ENCODE results near the gene ZIC4.

ZIC4 gene

DNA sequence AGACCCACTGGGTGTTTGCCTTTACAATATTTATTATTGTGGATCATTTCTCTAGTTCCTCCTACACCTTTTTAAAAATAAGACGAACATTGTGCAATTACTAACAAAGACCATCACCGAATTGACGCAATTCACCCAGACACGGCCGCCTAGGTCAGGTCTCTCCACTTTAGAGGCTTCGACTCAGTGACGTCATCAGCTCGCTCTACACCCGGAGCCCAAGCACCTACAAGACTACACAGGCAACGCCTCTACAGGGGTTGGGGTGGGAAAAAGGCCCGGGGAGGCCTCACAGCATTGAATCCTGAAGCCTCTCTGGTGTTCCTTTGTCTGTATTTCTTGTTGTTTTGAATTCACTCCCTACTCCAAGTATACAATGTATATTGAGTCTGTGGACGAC lies 16.6 kb downstream of the ZIC4 start:
- no peak for DNase-seq (ENCODE audit: low spot score)

DNA sequence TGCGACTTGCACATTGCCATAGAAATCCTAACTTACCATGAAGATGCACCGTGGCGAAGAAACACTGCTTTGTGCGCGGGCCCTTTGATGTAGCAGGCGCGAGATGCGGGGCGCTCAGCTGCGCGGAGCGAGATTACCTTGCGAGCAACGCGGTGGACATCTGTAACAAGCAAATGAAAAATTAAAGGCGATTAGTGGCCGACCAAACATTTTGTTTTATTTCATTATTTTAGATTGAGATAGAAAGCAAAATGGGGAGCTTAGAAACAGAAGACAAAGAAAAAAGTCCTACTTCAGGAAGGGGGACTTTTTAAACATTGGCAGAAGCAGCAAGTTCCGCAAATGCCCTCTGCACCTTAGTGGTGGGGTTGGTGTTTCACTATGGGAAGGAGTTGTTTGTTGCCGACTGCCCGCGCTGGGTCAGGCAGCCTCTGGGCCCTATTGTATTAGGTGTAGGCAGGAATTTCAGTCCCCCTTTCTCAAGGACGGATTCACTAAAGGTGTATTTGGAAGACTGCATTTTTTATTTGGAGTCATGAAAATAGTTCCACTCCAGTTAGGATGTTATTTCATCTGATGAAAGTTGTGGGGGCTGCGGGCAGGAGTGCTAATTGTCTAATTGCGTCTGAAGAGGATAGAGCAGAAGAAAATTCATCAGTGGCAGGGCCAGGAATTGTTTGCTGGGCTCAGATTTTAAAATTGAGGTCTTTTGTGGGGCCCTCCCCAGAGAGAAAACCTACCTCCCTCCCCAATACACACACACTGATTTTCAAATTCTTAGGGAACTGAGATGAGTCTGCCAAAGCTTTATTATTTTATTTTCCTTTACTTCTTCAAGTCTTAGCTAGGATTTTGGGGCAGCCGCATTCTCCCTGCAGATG lies 17.4 kb downstream of the ZIC4 start:
- no peak for DNase-seq (ENCODE audit: low spot score)

DNA sequence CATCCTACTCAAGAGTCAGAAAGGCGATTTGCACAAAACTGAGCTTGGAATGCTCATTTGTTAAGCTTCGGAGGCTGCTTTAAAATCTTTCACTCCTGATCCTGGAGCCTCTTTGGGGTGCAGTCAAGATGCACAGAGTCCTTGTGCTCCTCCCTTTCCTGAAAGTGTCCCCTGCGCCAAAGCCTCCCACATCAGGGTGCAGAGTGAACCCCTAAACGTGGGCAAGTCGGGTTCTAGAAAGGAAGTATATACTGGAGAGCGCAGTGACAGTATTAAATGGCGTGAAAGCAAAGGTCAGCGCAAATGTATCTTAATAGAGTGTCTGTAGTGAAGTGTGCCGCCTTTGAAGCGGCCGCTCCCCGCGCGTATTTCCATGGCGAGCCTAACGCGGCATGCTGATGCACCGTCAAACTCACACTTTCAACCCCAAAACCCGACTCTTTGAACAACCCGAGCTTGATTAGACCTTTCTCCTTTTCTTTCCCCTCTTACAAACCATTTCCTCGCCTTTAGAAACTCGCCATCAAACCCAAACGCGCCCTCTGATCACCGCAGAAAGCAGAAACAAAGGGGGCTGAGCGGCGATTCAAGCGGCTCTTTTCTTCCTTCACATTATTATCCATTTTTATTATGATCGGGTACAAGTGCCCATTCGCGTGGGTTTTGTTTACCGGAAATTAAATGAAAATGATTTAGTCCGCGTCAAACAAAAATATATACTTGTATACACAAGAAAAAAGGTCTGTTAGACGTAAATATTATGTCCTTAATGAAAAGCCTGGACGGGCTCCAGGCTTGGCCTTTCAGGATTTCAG lies 18.3 kb downstream of the ZIC4 start:
- DNase-seq (ENCODE audit: low spot score) = no peak

DNA sequence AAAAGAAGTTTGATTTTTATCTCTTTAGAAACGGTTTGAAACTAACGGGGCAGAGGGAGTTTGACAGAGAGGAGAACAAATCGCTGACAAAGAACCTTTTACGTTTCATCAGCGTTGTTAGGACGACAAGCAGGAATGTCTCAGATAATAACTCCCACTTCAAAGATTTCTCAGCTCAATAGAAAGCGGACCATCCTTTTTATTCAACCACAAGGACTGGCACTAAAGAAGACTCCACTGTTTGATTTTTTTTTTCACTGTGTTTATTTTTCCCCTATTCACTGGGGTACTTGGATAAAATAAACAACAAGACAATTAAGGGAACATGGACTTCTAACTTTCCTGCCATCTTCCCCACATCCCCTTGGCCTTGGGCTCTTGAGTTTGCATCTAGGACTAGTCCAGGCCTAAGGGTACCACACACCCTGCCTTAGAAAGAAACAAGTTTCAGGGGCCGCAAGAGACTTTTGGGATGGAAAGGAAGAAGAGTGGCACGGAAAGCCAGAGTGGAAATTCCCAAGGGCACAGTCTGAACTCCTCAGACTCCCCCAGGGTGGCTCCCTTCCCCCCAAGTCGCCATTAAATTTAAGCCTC lies 19.0 kb downstream of the ZIC4 start:
- DNase-seq (ENCODE audit: low spot score) = no peak

DNA sequence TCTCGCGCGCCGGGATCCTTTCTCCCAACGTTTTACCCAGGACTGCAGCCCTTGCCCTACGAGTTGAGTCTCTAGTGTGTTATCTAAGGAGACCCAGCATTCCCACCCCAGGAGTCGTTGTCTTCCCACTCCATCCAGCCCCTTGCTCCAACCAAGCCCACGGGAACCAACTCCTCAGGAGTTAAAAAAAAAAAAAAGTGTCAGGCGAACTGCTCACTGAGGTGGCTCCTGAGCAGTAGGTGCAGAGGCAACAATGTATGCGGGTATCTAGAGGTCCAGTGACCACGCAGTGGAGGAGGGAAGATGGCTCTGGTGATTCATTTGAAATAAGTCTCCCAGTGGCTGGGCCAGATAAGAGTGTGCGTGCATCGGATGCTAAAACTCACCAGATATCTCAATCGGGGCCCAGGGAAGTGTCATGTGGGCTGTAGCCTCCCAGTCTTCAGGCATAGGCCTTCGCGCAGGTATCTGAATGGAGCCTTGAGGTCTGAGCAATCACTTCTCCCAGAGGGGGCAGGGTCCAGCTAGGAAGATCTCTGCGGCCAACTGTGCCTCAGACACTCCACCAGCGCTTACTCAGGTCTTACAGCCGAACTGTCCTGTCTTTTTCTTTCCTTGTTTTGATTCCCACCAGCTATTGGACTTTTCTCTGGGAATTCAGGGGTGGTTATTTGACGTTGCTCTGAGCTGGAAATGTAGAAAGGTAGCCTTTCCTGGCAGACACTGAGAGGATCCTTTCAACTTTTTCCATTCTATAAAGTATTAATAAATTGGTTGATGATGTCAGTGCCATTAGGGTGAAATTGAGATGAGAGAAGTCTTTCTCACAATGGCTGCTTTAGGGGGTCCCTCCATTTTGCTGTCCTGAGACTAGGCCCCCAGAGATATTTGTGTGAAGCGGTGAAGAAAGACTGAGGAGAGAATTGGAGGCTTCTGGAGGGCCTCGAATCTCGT lies 21.0 kb downstream of the ZIC4 start:
- DNase-seq (ENCODE audit: low spot score) = no peak

DNA sequence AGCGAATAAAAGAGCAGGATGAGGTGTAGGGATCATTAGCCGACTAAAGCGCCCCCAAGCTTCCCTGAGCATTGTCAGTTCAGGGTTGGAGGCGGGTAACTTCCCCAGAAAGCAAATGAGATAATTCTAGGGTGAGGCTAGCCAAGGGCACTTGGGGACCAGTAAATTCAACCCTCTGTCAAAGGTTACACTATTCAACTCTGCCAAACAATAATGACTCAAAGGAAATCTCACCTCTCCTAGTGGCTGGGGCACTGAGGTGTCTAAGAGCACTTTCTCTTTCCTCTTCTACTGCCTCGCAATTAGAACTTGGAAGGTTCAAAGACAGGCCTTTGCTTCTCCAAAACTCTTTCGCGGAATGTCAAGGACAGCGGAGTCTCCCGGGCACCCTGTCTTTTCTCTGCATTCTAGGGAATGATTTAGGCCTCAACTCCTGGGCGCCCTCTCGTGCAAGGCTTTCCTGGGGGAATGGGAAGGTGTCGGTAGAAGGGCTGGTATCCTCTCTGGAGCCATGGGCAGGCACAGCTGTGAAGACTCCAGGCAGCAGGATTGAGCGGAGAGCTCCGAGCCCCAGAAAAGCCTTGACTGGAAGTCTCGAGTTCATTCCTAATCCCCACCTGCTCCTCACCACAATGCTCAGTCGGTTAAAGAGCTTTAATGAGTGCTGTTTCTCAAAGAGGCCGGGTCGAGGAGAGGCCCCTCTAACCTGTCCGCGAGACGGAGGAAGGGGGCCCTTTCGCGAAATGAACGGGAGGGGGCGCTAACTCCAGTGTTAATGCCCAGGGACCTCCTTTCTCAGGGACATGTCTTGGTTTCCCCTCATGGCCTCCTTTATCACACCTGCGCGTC lies 21.9 kb downstream of the ZIC4 start:
- DNase-seq (ENCODE audit: low spot score) = no peak

DNA sequence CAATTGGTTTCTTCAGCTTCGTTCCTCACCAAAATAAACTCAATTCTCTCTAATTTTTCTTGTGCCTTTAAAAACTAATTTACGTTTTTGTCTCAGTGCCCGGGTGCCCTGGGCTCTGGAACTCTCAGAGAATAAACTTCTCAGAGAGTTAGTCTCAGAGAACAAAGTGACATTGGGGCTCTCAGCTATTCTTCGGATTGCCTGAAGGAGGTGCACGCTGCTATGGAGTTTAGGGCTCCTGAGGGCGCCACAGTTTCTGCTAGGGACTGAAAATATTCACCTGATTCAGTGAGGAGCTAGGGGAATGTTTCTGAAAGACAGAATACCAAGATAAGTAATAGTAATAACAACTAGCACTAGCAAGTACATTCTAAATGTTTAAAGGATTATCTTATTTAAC lies 22.7 kb downstream of the ZIC4 start:
- DNase-seq (ENCODE audit: low spot score) = no peak

DNA sequence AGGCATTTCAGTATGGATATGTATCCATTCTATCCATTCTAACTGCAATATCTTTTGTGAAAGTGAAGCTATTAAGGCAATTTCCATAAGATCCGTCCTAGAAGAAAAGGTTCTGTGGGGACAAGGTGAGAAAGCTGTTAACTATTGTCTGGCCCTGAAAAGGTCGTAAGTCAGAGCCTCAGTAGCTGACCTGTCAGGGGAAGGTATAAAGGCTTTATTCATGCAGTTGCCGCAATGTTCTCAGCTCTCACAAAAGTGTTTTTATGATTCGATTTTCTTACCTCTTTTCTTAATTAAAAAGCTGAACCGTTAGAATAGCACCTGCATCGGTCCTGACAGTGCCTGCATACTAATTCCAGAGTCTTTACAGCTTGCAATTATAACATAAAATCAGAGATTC lies 24.7 kb downstream of the ZIC4 start:
- no peak for DNase-seq (ENCODE audit: low spot score)

DNA sequence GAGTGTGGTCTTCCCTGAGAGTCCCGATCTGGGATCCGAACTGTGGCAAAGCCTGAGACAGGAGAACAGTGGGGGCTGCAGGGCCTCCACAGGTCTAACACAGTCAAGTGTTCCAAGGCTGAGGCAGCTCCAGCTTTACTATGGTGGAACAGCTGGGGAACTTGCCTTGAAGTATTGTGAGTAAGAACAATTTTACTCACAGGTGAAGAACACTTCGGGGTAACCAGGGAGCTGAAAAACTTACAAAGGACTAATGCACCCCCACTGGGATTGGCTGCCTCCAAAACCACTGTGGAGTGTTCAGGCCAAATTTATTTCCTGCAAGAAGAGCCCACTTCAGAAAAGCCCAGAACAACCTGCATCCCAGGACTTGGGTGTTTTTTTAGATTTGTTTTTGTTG lies 25.4 kb downstream of the ZIC4 start:
- no peak for DNase-seq (ENCODE audit: low spot score)

DNA sequence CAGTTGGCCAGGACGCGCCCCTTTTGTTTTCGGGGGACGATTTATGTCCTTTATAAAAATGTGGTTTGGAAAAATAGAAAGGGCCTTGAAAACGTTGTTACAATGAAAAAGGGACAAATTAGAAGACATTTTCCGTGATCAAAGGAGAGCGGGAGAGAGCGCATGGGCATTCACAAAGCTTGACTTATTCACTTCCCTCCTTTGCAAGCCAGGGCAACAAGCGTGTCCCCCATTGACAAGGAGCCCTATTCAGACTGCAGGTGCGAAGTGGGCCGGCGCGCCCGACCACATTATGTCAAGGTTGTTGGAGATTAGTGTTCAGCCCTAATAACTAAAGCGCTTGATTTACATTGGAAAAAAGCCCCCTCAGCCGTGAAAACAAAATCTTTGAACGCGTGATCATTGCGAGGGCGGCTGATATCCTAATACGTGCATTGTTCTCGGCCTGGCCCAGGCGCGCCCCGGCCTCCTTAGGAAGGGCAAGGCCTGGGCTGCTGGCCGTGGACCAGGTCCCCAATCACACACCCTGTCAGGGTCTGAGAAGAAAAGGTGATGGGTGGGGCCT lies 25.9 kb downstream of the ZIC4 start:
- no peak for DNase-seq (ENCODE audit: low spot score)

DNA sequence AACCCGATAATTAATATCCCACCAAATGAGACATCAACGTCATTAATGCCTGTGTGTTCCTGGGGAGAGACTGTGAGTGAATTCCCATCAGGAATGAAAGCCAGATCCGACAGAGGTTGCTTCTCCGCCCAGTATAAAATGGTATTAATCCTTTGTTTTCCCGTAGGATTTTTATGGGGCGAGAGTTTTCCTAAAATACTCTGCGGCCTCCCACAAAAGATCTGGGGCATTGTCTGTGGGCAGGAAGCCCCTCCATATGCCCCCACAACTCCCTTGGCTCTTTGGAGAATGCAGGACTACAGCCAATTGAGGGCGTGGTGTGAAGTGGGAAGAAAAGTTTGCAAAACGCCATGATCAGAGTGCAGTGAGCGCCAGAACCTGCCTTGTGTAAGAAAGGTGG lies 26.7 kb downstream of the ZIC4 start:
- no peak for DNase-seq (ENCODE audit: low spot score)

DNA sequence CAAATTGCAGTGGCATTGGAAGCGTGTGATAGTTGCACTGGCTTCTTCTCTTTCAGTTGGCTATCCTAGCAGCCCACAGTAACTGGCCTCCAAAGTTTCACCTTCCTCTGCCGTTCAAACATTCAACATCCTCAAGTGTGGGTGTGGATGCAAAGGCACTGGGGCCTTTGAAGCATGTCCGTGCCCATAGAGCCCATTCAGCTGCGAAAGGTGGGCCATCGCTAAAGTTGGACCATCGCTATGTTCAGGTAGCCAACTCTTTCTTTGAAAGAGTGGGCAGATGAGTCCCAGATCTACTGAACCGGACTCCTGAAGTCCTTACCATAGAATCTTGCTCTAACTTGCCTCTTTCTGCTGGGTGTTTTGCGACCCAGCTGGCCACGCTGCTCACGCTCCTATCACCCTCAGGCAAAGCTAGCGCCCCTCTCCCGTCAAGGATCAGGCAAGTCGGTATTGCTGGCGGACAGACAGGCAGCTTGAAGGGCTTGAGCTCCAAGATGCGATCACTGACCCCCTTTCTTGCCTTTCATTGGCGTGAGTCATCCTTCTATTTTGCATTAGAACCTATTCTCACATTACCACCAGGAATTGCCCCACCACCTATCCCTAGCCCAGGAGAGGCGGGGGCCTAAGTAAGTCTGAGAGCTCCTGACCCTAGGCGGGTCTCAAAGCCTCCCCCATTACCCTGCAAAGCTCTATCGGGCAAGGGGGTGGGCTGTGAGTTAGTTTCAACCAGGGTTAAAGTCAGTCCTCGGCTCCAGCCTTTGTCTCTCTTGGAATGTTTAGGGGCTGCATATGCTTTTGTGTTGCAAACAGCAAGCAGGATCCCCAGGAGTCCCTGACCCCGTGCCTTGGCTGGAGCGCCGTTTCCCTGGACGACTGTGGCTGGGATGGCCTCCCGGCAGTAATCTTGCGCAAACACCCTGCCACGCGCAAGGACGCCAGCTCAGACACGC lies 28.7 kb downstream of the ZIC4 start:
- DNase-seq (ENCODE audit: low spot score) = no peak

DNA sequence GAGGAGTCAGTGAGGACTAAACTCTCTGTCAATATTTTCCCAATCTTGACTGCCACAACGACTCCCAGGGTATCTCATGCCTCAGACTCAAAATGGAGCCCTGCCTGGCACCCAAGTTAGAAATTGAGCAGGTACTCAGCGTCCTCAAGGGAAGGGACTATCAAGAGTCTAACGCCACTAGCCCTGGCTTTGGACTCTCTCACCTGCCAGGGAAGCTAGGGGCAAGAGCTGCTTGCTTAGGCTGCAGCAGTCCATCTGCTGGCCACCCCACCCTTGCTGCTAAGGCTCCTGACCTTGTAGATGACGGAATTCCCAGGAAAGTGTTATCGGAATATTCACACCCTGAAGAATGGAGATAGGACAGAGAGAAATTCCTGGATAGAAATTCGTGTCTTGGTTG lies 33.0 kb downstream of the ZIC4 start:
- DNase-seq (ENCODE audit: low spot score) = no peak

DNA sequence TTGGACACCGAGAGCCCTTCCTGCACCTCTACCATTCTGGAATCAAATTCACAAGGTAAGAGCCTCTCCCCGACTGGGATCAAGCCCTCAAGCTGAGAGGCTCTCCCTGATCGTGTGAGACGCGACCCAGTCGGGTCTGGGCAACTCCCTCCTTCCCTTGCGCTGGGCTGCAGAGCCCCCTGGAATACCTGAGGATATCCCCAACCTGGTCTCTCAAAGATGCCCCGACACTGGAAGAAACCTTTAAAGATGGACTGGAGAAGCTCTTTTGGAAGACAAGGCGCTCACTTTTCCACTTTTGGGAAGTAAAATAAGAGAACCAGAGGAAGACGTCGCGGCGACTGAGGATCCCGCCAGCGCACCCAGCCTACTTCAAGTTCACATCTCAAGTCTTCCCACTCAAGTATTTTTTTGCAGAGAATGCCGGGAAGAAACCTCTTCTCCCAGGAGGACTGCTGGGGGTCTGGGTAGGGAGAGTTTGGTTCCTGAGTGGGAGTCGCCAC lies 33.8 kb downstream of the ZIC4 start:
- DNase-seq (ENCODE audit: low spot score) = no peak

DNA sequence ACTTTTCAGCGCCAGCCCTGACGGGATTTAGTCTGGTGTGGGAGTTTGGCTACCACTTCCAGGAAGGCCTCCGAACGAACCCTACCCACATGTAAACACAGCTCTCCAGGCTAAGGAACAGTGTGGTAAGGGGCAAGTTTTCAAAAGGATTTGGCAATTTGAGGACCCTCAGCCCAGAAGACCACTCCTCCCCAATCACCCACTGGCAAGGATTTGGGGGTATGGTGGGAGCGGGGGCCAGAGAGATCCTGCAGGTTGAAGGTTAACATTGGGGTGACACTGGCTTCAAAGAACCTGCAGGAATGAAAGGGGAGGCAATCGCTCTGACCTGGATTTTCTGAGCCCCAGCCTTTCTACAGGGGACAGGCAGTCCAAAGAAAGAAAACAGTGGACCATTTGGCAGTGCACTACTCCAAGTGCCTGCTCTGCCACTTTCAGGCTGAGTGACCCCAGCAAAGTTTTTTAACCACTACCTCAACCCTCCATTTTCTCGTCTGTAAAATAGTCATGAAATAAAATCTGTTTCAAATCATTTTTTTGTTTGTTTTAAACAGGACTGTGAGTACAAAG lies 34.5 kb downstream of the ZIC4 start:
- DNase-seq (ENCODE audit: low spot score) = no peak

DNA sequence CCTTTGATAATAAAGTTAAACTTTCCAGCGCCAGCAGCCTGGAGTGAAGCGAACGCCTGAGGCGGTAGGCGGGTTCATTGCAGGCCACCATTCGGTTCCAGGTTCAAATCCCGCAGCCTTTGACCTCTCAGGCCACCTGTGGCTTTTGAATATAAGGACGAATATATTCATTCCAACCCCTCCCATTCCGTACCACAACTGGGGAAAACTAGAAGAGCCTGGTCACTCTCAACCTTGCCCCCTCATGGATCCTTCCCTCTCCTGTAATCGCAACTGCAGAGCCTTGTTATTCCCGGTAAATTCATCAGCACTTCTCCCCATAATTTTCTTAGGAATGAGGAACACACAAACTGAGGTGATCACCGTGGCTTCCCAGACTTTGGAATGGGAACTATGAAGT lies 35.2 kb downstream of the ZIC4 start:
- DNase-seq (ENCODE audit: low spot score) = no peak

DNA sequence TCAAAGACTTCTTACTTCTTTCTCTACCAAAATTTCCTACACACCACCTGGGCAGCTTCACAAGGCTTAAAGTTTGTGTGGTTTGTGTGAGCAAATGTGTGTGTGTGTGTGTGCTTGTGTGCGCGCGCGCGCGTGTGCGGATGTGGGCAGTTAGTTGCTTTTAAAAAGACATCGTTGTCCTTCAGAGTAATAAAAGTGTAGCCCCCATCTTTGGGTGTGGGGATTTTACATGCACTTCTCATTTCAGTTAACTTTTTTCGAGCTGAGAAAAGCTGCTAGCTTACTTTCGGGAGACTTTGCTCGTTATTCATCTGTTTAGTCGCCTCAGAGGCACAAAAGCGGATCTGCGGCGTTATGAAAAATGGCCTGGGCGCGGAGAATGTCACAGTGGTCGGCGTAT lies 36.0 kb downstream of the ZIC4 start:
- no peak for DNase-seq (ENCODE audit: low spot score)

DNA sequence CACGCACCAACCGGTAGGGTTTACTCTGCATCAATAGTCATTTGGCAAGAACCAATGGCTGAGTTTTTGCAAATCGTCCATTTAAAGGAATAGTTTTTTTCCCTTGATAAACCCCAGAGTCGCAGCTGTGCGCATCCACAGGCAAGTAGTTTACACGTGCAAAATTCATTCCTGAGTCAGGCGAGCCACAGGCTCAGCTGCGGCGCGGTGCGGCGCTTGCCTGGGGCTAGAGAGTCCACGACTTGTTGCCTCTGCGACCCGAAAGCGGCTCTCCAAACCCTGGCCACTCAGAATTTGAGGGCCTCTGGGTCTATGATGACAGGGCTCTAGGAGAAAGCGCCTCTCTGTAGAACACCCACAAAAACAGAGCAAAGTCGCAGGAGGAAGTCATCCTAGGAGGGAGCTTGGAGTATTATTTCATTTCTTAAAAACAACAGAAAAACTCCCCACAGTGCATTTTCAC lies 36.7 kb downstream of the ZIC4 start:
- no peak for DNase-seq (ENCODE audit: low spot score)

DNA sequence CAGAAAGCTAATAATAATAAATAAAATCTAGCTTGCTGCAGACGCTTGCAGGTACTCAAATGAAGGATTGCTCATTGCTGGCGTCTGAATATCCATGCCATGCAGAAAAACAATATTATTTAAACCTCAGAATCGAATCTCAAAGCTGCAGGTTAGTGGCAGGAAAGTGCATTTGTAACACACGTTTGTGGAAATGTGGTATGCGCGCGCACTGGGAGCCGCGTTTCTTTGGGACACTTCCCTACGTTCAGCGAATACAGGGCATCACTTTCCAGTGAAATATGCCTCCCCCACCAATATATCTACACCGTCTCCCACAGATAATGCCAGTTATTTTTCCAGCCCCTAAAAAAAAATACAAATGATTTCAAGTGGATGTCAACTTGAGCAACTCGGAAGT lies 37.1 kb downstream of the ZIC4 start:
- DNase-seq (ENCODE audit: low spot score) = no peak
